GM23248 (cell line): ENCODE results near the gene PTCD2.

ENCODE experiments used
- EZH2 ChIP-seq: fragments of 200-600 bp; sonication (generic); IDR thresholded peaks from 2 replicates; pipeline ENCODE4 v1.6.1; 2018; ENCODE audit warnings: antibody characterized with exemption, mild to moderate bottlenecking; ENCODE audit not compliant: insufficient read depth, poor library complexity, severe bottlenecking
- EZH2phosphoT487 ChIP-seq: fragments of 200-600 bp; sonication (generic); IDR thresholded peaks from 2 replicates; pipeline ENCODE4 v1.6.1; 2018; ENCODE audit warnings: antibody characterized with exemption, moderate library complexity, mild to moderate bottlenecking, low read depth; ENCODE audit not compliant: insufficient read depth

DNA sequence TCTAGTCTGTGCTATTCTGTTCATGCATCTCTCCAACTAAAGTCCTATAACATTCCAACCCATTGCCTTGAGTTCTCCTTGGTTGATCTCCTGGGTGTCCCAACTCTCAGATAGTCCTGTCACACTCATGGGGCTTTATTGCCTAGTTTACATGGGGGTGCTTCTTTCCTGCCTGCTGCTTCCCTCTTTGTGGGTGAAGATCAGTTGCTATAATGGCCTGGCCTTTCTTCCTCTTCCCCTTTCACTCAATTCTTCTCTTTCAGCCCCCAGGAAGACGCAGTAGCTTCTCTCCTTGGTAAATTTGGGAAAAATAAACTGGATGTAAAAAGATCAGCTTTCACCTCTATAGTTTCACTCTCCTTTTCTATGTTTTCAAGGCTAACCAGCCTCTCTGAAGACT lies 66.5 kb downstream of the PTCD2 start:
- no peak for TF ChIP-seq EZH2
- TF ChIP-seq EZH2phosphoT487: no peak
